H1 (cell line): ENCODE data around the gene RCL1. TPM values are rescaled to one million over a fixed set of nuclear protein-coding genes. Genes with fewer than 3 reads are reported as not detected.

Experiments
- ASH2L ChIP-seq: fragments of 200-600, 300-600 bp; sonication (generic); IDR thresholded peaks from one replicate; pipeline ENCODE4 v1.7.1; 2017; ENCODE audit warnings: low read length
- ATF2 ChIP-seq: IDR thresholded peaks from 2 replicates; pipeline ENCODE4 v1.6.1; 2012; ENCODE audit warnings: low read length, inconsistent platforms
- BACH1 ChIP-seq: IDR thresholded peaks from 2 replicates; pipeline ENCODE4 v1.6.1; 2012; ENCODE audit warnings: low read length, improper control_type of control experiment
- CREB1 ChIP-seq: IDR thresholded peaks from 2 replicates; pipeline ENCODE4 v1.6.1; 2012; ENCODE audit warnings: inconsistent platforms
- EZH2 ChIP-seq: fragments of 200-600 bp; sonication (generic); IDR thresholded peaks from 2 replicates; pipeline ENCODE4 v1.7.1; 2012; ENCODE audit warnings: low read depth, mild to moderate bottlenecking, moderate library complexity, low read length, inconsistent platforms; ENCODE audit not compliant: severe bottlenecking
- KDM4A ChIP-seq: IDR thresholded peaks from one replicate; pipeline ENCODE4 v1.7.1; 2012; ENCODE audit warnings: low read depth, mild to moderate bottlenecking, moderate library complexity, low read length, inconsistent platforms; ENCODE audit not compliant: severe bottlenecking
- POU5F1 ChIP-seq: IDR thresholded peaks from 2 replicates; pipeline ENCODE4 v1.6.1; 2011; ENCODE audit warnings: low read depth, mild to moderate bottlenecking, low read length, moderate library complexity
- RXRA ChIP-seq: IDR thresholded peaks from 2 replicates; pipeline ENCODE4 v1.6.1; 2011; ENCODE audit warnings: low read depth, mild to moderate bottlenecking, low read length, moderate library complexity; ENCODE audit not compliant: insufficient read depth
- SIX5 ChIP-seq: IDR thresholded peaks from 2 replicates; pipeline ENCODE4 v1.6.1; 2011; ENCODE audit warnings: mild to moderate bottlenecking, low read depth, low read length
- TAF1 ChIP-seq: IDR thresholded peaks from 2 replicates; pipeline ENCODE4 v1.6.1; 2011; ENCODE audit warnings: mild to moderate bottlenecking, low read depth, low read length
- TAF7 ChIP-seq: optimal IDR thresholded peaks from 2 replicates; pipeline ENCODE3; 2011; ENCODE audit warnings: low read depth, mild to moderate bottlenecking, inconsistent platforms, low read length, moderate library complexity, borderline replicate concordance
- USF2 ChIP-seq: IDR thresholded peaks from 2 replicates; pipeline ENCODE4 v1.6.1; 2011; ENCODE audit warnings: low read length, improper control_type of control experiment
- polyA plus RNA-seq, 7 experiments: library from polyadenylated mRNA; depleted of rRNA in 3 of 7; stranded (reverse) in 5 of 7; unstranded in 2 of 7; fragments of >200 nt in 5 of 7; fragments of 200-250 nt in 2 of 7; gene quantifications; 1 replicate in 5 of 7; 2 replicates in 1 of 7; 4 replicates in 1 of 7; pipeline versions ENCODE4 v1.2.1 to v1.2.3, GENCODE V29; 2011 to 2013; ENCODE audit warnings: missing spikeins in 2 of 7, mixed read lengths in 2 of 7
- total RNA-seq: library from RNA; stranded (reverse); fragmentation: NEBNext Ultra II Directional; extraction: Animal tissue kit (Norgen Biotek cat#: 25700); gene quantifications from 2 replicates; pipeline ENCODE4 v1.2.1, GENCODE V29; 2021

Gene RCL1
- total and polyA plus RNA-seq, 2 of the 8 experiments (the other 6 are each of a cell fraction or from before 2014, with no cell fraction given) = 21.0 to 29.5 TPM

GRCh38 chr9:4844056-4844838, 51.5 kb downstream of the RCL1 start (continued):
- no peak for TF ChIP-seq USF2
- no peak for TF ChIP-seq CREB1
- no peak for TF ChIP-seq RXRA
- no peak for TF ChIP-seq ATF2
- no peak for TF ChIP-seq TAF1
- no peak for TF ChIP-seq BACH1
- TF ChIP-seq EZH2 = no peak
- no peak for TF ChIP-seq SIX5
- TF ChIP-seq KDM4A = no peak
- no peak for TF ChIP-seq POU5F1
- no peak for TF ChIP-seq TAF7
- no peak for TF ChIP-seq ASH2L
